Mesothelial cell of epicardium (in vitro differentiated cells): ENCODE measurements around the gene SLC6A19. TPM values are rescaled to one million over a fixed set of nuclear protein-coding genes. Genes with fewer than 3 reads are reported as not detected.

Source experiments
- DNase-seq, 2 experiments: peaks; one replicate each; pipeline ENCODE4 v3.0.0; 2021; ENCODE audit warnings: low spot score in 2 of 2; ENCODE audit not compliant: unreplicated experiment in 2 of 2
- H3K27ac Mint-ChIP-seq: 2 replicates; pipeline ENCODE4 v1.8.0; 2021; ENCODE audit warnings: mixed read lengths
- H3K27me3 Mint-ChIP-seq: 2 replicates; pipeline ENCODE4 v1.8.0; 2021; ENCODE audit warnings: low read depth, mixed read lengths
- H3K36me3 Mint-ChIP-seq: 2 replicates; pipeline ENCODE4 v1.8.0; 2021; ENCODE audit warnings: mixed read lengths
- H3K4me1 Mint-ChIP-seq: 2 replicates; pipeline ENCODE4 v1.8.0; 2021; ENCODE audit warnings: mixed read lengths
- H3K4me3 Mint-ChIP-seq: 2 replicates; pipeline ENCODE4 v1.8.0; 2021; ENCODE audit warnings: mild to moderate bottlenecking, moderate library complexity, mixed read lengths
- H3K9me3 Mint-ChIP-seq: 2 replicates; pipeline ENCODE4 v1.8.0; 2021; ENCODE audit warnings: mixed read lengths
- CTCF ChIP-seq: fragments of 200-600 bp; sonication (generic); IDR thresholded peaks from one replicate; pipeline ENCODE4 v1.5.0; 2021; ENCODE audit warnings: antibody characterized with exemption; ENCODE audit not compliant: unreplicated experiment
- total RNA-seq: library from RNA; stranded (reverse); gene quantifications from 3 replicates; pipeline ENCODE4 v1.2.1, GENCODE V29; 2021

Gene SLC6A19
- total RNA-seq, 1 donor from 2014 or later: not detected

- Mint-ChIP-seq H3K9me3 (no peaks in the 10 kb centered on the region), H3K4me3 (no peak overlapping the region), H3K4me1 (no peaks in the 10 kb centered on the region), H3K27ac (no peak overlapping the region), H3K36me3 (no peaks in the 10 kb centered on the region), H3K27me3 (peaks cover 29% of the 10 kb centered on the region)
- DNase-seq: no peak
- no peak for TF ChIP-seq CTCF
These were observed 6.9 kb downstream of the SLC6A19 start for GRCh38 chr5:1208221-1208742.

- no peak for DNase-seq
- no peak overlapping the region for H3K27ac Mint-ChIP-seq
- no peak for TF ChIP-seq CTCF
- no peaks in the 10 kb centered on the region for H3K9me3 Mint-ChIP-seq
- no peaks in the 10 kb centered on the region for H3K4me1 Mint-ChIP-seq
- H3K4me3 Mint-ChIP-seq: no peak overlapping the region
- peaks cover 29% of the 10 kb centered on the region for H3K27me3 Mint-ChIP-seq
- H3K36me3 Mint-ChIP-seq: no peaks in the 10 kb centered on the region
These were observed 7.5 kb downstream of the SLC6A19 start for GRCh38 chr5:1208743-1209488.

GRCh38 chr5:1209489-1209852, 8.1 kb downstream of the SLC6A19 start:
- no peak for TF ChIP-seq CTCF
- H3K4me1 Mint-ChIP-seq: no peaks in the 10 kb centered on the region
- H3K27ac Mint-ChIP-seq: no peak overlapping the region

GRCh38 chr5:1209896-1210776, 8.7 kb downstream of the SLC6A19 start:
- Mint-ChIP-seq H3K27me3 (peaks cover 23% of the 10 kb centered on the region), H3K9me3 (no peaks in the 10 kb centered on the region), H3K4me1 (no peaks in the 10 kb centered on the region), H3K27ac (no peak overlapping the region), H3K4me3 (no peak overlapping the region), H3K36me3 (no peaks in the 10 kb centered on the region)
- no peak for DNase-seq
- no peak for TF ChIP-seq CTCF

More at GRCh38 chr5:1209489-1209852, 8.1 kb downstream of the SLC6A19 start:
- Mint-ChIP-seq H3K9me3 (no peaks in the 10 kb centered on the region), H3K4me3 (no peak overlapping the region), H3K36me3 (no peaks in the 10 kb centered on the region), H3K27me3 (peaks cover 29% of the 10 kb centered on the region)
- DNase-seq: no peak

GRCh38 chr5:1210832-1211251, 9.4 kb downstream of the SLC6A19 start:
- H3K36me3 Mint-ChIP-seq: no peaks in the 10 kb centered on the region
- TF ChIP-seq CTCF: no peak
- no peak for DNase-seq

More at GRCh38 chr5:1210832-1211251, 9.4 kb downstream of the SLC6A19 start:
- H3K4me3 Mint-ChIP-seq: no peak overlapping the region
- peaks cover 17% of the 10 kb centered on the region for H3K27me3 Mint-ChIP-seq
- no peaks in the 10 kb centered on the region for H3K4me1 Mint-ChIP-seq
- H3K27ac Mint-ChIP-seq: no peak overlapping the region
- peaks cover 2% of the 10 kb centered on the region for H3K9me3 Mint-ChIP-seq
